Activated CD8-positive, alpha-beta T cell treated with anti-CD3 and anti-CD28 coated beads for 36 hours (primary cell): ENCODE data around the gene GRK3. TPM values are rescaled to one million over a fixed set of nuclear protein-coding genes. Genes with fewer than 3 reads are reported as not detected.
"Not testable (repeated sequence)": the region's sequence is repeated elsewhere in the genome, so short reads cannot be mapped to it uniquely, and the experiment has no call there.

Experiments
- ATAC-seq: fragments of 200-7000 bp; cut with Tn5 transposase; one replicate; pipeline ENCODE4 v1.10.0; 2021; ENCODE audit warnings: mild to moderate bottlenecking, moderate library complexity
- CTCF ChIA-PET: fragments of 350-600 bp; sonication (Branson Sonifier 250); formaldehyde crosslinking; loops from one replicate; lab custom pipeline; 2021; ENCODE audit warnings: antibody characterized with exemption; lab: Charles Lee
- POLR2A ChIA-PET: fragments of 350-600 bp; sonication (Branson Sonifier 250); formaldehyde crosslinking; loops from one replicate; lab custom pipeline; 2021; ENCODE audit warnings: antibody characterized with exemption; lab: Charles Lee
- DNase-seq: peaks from one replicate; pipeline ENCODE4 v3.0.0-alpha.2; 2020
- H3K27ac Mint-ChIP-seq: one replicate; pipeline ENCODE4 v1.8.0; 2021; ENCODE audit warnings: mild to moderate bottlenecking, mixed read lengths
- H3K27me3 Mint-ChIP-seq: one replicate; pipeline ENCODE4 v1.8.0; 2021; ENCODE audit warnings: mixed read lengths
- H3K36me3 Mint-ChIP-seq: one replicate; pipeline ENCODE4 v1.8.0; 2021; ENCODE audit warnings: low read depth, mixed read lengths
- H3K4me1 Mint-ChIP-seq: one replicate; pipeline ENCODE4 v1.8.0; 2021; ENCODE audit warnings: low read depth, mixed read lengths
- H3K4me3 Mint-ChIP-seq: one replicate; pipeline ENCODE4 v1.8.0; 2021; ENCODE audit warnings: mild to moderate bottlenecking, moderate library complexity, mixed read lengths
- H3K9me3 Mint-ChIP-seq: one replicate; pipeline ENCODE4 v1.8.0; 2021; ENCODE audit warnings: mixed read lengths
- intact Hi-C: fragments of 100-400 bp; cut with micrococcal nuclease; formaldehyde crosslinking; loops from one replicate; pipeline ENCODE4 v1.10.0; 2022
- total RNA-seq, 2 experiments: library from RNA; stranded (reverse); gene quantifications; one replicate each; pipeline ENCODE4 v1.2.3, GENCODE V29; 2021
- TF ChIP-seq, protein P1 (sequence below): fragments of 200-600 bp; IDR thresholded peaks from one replicate; pipeline ENCODE4 v1.8.0; 2022; ENCODE audit warnings: antibody characterized with exemption, mild to moderate bottlenecking

GRK3 gene
- total RNA-seq, 2 experiments from 2014 or later = 26.3 to 26.7 TPM

DNA sequence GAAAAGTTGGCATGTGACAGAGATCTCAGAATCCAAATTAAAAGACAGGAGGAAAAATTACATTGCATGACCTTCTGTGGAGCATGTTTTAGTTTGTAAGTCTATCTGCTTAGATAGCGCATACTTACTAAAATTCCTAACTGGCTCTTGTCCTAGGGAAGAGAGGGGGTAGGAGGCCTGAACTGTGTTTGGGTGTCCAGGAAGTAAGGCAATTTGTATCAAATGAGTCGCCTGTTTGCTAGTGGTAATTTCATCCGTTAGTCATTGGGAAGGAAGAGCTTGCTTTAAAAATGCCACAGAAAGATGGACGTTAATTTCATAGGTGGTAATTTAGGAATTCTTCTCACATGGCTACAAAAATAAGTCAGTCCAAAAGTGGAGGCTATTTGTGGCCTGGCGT, 18.5 kb downstream of the GRK3 start:
- Mint-ChIP-seq H3K36me3 (peaks cover 5% of the 10 kb centered on the region), H3K9me3 (no peaks in the 10 kb centered on the region), H3K27ac (no peak overlapping the region), H3K4me1 (peaks cover 21% of the 10 kb centered on the region), H3K4me3 (no peak overlapping the region), H3K27me3 (no peaks in the 10 kb centered on the region)
- ChIA-PET CTCF (interaction anchor here (1.3 kb wide), 1 partner anchor 190 kb away, joined by 3 read pairs; no protein-coding TSS in a partner anchor), POLR2A (interaction anchor here (0.7 kb wide), 1 partner anchor 10 kb away, joined by 3 read pairs; no protein-coding TSS in a partner anchor)
- DNase-seq (no peak), ATAC-seq (no peak)
- intact Hi-C loops = no loop called here
- TF ChIP-seq, protein P1, sequence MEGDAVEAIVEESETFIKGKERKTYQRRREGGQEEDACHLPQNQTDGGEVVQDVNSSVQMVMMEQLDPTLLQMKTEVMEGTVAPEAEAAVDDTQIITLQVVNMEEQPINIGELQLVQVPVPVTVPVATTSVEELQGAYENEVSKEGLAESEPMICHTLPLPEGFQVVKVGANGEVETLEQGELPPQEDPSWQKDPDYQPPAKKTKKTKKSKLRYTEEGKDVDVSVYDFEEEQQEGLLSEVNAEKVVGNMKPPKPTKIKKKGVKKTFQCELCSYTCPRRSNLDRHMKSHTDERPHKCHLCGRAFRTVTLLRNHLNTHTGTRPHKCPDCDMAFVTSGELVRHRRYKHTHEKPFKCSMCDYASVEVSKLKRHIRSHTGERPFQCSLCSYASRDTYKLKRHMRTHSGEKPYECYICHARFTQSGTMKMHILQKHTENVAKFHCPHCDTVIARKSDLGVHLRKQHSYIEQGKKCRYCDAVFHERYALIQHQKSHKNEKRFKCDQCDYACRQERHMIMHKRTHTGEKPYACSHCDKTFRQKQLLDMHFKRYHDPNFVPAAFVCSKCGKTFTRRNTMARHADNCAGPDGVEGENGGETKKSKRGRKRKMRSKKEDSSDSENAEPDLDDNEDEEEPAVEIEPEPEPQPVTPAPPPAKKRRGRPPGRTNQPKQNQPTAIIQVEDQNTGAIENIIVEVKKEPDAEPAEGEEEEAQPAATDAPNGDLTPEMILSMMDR = no peak

DNA sequence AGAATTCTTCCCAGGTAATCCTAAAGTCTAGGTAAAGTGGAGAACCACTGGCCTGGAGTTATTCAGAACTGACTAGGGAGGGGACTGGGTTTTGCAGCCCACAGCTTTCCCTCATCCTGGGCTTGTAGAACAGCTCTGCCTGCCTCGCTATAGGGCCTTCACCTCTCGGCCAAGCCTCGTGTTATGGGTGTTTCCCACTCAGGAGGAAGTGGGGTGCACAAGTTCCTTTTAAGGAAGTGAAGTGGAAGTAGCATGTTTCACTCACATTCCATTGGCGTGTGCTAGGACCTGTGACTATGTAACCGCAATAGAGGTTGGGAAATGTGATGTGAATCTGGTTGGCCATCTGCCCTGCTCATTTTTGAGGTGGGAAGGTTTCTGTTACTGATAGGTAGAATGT, 20.5 kb downstream of the GRK3 start:
- H3K27ac Mint-ChIP-seq, H3K27me3 Mint-ChIP-seq, DNase-seq, H3K4me3 Mint-ChIP-seq, intact Hi-C loops, H3K36me3 Mint-ChIP-seq, CTCF ChIA-PET, H3K9me3 Mint-ChIP-seq, POLR2A ChIA-PET, ATAC-seq: not testable (repeated sequence)
- peaks cover 24% of the 10 kb centered on the region for H3K4me1 Mint-ChIP-seq

DNA sequence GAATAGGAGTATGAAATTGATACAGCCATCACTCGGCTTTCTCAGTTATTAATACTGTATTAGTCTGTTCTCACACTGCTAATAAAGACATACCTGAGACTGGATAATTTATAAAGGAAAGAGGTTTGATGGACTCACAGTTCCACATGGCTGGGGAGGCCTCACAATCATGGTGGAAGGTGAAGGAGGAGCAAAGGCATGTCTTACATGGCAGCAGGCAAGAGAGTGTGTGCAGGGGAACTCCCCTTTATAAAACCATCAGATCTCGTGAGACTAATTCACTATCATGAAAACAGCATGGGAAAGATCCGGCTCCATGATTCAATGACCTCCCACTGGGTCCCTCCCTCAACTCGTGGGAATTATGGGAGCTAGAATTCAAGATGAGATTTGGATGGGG, 25.2 kb downstream of the GRK3 start:
- H3K27me3 Mint-ChIP-seq, H3K27ac Mint-ChIP-seq, H3K4me3 Mint-ChIP-seq, H3K4me1 Mint-ChIP-seq, POLR2A ChIA-PET, CTCF ChIA-PET, DNase-seq, H3K36me3 Mint-ChIP-seq, ATAC-seq: not testable (repeated sequence)
- intact Hi-C loops = loop anchor here (5.0 kb wide), 1 partner anchor 292 kb away; no protein-coding TSS in a partner anchor
- H3K9me3 Mint-ChIP-seq = peaks cover 14% of the 10 kb centered on the region

DNA sequence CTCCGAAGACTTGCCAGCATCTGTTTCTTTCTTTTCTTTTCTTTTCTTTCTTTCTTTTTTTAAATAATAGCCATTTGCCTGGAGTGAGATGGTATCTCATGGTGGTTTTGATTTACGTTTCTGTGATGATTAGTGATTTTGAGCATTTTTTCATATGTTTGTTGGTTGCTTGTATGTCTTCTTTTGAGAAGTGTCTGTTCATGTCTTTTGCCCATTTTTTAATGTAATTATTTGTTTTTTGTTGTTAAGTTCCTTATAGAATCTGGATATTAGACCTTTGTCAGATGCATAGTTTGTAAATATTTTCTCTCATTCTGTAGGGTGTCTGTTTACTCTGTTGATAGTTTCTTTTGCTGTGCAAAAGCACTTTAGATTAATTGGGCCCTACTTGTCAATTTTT, 28.8 kb downstream of the GRK3 start:
- DNase-seq, CTCF ChIA-PET, ATAC-seq, H3K4me3 Mint-ChIP-seq, H3K4me1 Mint-ChIP-seq, H3K27ac Mint-ChIP-seq, POLR2A ChIA-PET, H3K27me3 Mint-ChIP-seq: not testable (repeated sequence)
- Mint-ChIP-seq H3K9me3 (peaks cover 12% of the 10 kb centered on the region), H3K36me3 (peaks cover 18% of the 10 kb centered on the region)
- intact Hi-C loops = loop anchor here (5.0 kb wide), 1 partner anchor 296 kb away; no protein-coding TSS in a partner anchor

DNA sequence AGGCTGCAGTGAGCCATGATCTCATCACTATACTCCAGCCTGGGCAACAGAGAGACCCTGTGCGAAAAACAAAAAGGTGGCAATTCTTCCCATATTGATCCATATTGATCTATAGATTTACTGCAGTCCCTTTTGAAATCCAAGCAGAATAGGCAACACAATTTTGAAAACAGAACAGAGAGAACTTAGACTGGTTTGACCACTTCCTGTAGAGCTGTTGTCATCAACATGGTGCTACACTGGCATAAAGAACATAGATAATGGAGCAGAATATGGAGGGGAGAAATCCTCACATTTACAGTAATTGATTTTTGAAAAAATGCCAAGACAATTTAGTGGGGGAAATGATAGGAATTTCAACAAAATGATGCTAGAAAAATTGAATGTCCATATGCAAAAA, 34.1 kb downstream of the GRK3 start:
- intact Hi-C loops = no loop called here
- no peak for DNase-seq
- H3K9me3 Mint-ChIP-seq = peaks cover 3% of the 10 kb centered on the region
- H3K4me3 Mint-ChIP-seq = no peak overlapping the region
- TF ChIP-seq, protein P1 = no peak
- ChIA-PET POLR2A (no interaction called here), CTCF (interaction anchor here (1.1 kb wide), 1 partner anchor 16 kb away, joined by 3 read pairs; no protein-coding TSS in a partner anchor)
- no peaks in the 10 kb centered on the region for H3K27me3 Mint-ChIP-seq
- no peak overlapping the region for H3K27ac Mint-ChIP-seq
- peaks cover 14% of the 10 kb centered on the region for H3K36me3 Mint-ChIP-seq
- no peak for ATAC-seq
- H3K4me1 Mint-ChIP-seq = peaks cover 15% of the 10 kb centered on the region

DNA sequence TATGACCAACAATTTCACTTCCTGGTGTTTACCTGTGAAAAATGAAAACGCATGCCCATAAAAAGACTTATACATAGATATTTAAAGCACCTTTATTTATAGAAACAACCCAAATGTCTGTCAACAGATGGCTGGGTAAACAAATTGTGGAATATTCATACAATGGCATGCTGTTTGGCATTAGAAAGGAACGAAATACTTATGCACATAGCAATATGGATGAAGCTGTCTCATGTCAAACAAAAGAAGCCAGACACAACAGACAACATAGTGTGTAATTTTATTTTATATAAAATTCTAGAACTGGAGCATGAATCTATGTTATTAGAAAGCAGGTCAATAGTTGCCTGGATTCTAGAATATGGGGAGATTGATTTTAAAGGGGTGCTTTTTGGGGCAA, 38.0 kb downstream of the GRK3 start:
- intact Hi-C loops = no loop called here
- H3K4me3 Mint-ChIP-seq = no peak overlapping the region
- H3K9me3 Mint-ChIP-seq = no peaks in the 10 kb centered on the region
- H3K27me3 Mint-ChIP-seq = no peaks in the 10 kb centered on the region
- peaks cover 13% of the 10 kb centered on the region for H3K4me1 Mint-ChIP-seq
- H3K27ac Mint-ChIP-seq = no peak overlapping the region
- H3K36me3 Mint-ChIP-seq = peaks cover 3% of the 10 kb centered on the region
- POLR2A ChIA-PET = no interaction called here
- ATAC-seq (no peak), DNase-seq (no peak)
- TF ChIP-seq, protein P1 = no peak
- CTCF ChIA-PET = no interaction called here
